HepG2 (cell line): ENCODE measurements around the gene HID1. TPM values are rescaled to one million over a fixed set of nuclear protein-coding genes. Genes with fewer than 3 reads are reported as not detected.

Experiments
- DMAP1 ChIP-seq: IDR thresholded peaks from 2 replicates; pipeline ENCODE4 v1.6.1; 2016
- EZH2 ChIP-seq: conservative IDR thresholded peaks from 2 replicates; pipeline ENCODE4 v1.6.1; 2012; ENCODE audit warnings: mild to moderate bottlenecking, low read depth, low read length, moderate library complexity
- JUND ChIP-seq: sonication (generic); formaldehyde crosslinking; IDR thresholded peaks from 2 replicates; pipeline ENCODE4 v1.8.0; 2022; ENCODE audit warnings: mild to moderate bottlenecking, missing genetic modification reagents
- RBM39 ChIP-seq: fragments of 200-400 bp; formaldehyde crosslinking; IDR thresholded peaks from one replicate; pipeline ENCODE4 v1.6.1; 2018; ENCODE audit warnings: antibody characterized with exemption, mild to moderate bottlenecking, low read depth, low read length; ENCODE audit not compliant: poor library complexity, severe bottlenecking
- ZBTB40 ChIP-seq, 2 experiments: fragments of 450-650 bp in 1 of 2; sonication (generic) in 1 of 2; formaldehyde crosslinking in 1 of 2; IDR thresholded peaks; 2 replicates each; pipeline versions ENCODE4 v1.6.1 to v1.8.0; 2016 to 2022; ENCODE audit warnings: antibody characterized with exemption in 1 of 2, mild to moderate bottlenecking in 1 of 2, missing genetic modification reagents in 1 of 2
- ZFP90 ChIP-seq: sonication (generic); formaldehyde crosslinking; IDR thresholded peaks from 2 replicates; pipeline ENCODE4 v1.8.0; 2022; ENCODE audit warnings: missing genetic modification reagents, mild to moderate bottlenecking, inconsistent platforms, borderline replicate concordance
- ZNF569 ChIP-seq: sonication (generic); formaldehyde crosslinking; IDR thresholded peaks from 2 replicates; pipeline ENCODE4 v1.5.0; 2020; ENCODE audit warnings: mild to moderate bottlenecking, missing genetic modification reagents, moderate library complexity, borderline replicate concordance
- polyA plus RNA-seq, 8 experiments: library from polyadenylated mRNA; depleted of rRNA in 3 of 8; stranded (reverse) in 7 of 8; unstranded in 1 of 8; fragments of >200 nt; fragmentation: Illumina TruSeq in 4 of 8; extraction: Trizol in 4 of 8; gene quantifications; 2 replicates each; pipeline versions ENCODE4 v1.2.1 to v1.2.3, GENCODE V29; 2011 to 2016; ENCODE audit warnings: low read depth in 4 of 8, missing spikeins in 1 of 8, mixed read lengths in 1 of 8; ENCODE audit not compliant: insufficient read depth in 1 of 8
- total RNA-seq, 5 experiments: library from RNA; depleted of rRNA; stranded (reverse); fragments of >200 nt; fragmentation: Illumina TruSeq; extraction: Trizol; gene quantifications; 2 replicates each; pipeline ENCODE4 v1.2.3, GENCODE V29; 2016; ENCODE audit warnings: low read depth in 1 of 5
- TF ChIP-seq, protein P1 (sequence below): sonication (generic); formaldehyde crosslinking; IDR thresholded peaks from 2 replicates; pipeline ENCODE4 v1.4.0; 2020; ENCODE audit warnings: missing genetic modification reagents

Gene HID1
- total and polyA plus RNA-seq, 2 of the 13 experiments (the other 11 are each of a cell fraction or from before 2014, with no cell fraction given), result 2.1 to 10.6 TPM

GRCh38 chr17:74935585-74936469 lies 36.7 kb downstream of the HID1 start, which contains the start of gene OTOP3 (continued):
- no peak for TF ChIP-seq ZBTB40 (IDR thresholded peaks at IDR 0.05)
- no peak for TF ChIP-seq ZBTB40 (CRISPR knock-in tag; IDR thresholded peaks at IDR 0.05)
- TF ChIP-seq JUND (CRISPR knock-in tag), result no peak
- TF ChIP-seq, protein P1, sequence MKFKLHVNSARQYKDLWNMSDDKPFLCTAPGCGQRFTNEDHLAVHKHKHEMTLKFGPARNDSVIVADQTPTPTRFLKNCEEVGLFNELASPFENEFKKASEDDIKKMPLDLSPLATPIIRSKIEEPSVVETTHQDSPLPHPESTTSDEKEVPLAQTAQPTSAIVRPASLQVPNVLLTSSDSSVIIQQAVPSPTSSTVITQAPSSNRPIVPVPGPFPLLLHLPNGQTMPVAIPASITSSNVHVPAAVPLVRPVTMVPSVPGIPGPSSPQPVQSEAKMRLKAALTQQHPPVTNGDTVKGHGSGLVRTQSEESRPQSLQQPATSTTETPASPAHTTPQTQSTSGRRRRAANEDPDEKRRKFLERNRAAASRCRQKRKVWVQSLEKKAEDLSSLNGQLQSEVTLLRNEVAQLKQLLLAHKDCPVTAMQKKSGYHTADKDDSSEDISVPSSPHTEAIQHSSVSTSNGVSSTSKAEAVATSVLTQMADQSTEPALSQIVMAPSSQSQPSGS, result no peak
- no peak for TF ChIP-seq DMAP1 (CRISPR knock-in tag)
- peak; percentile 23; the same call in 1 of the 2 replicates for TF ChIP-seq EZH2
- no peak for TF ChIP-seq ZFP90
- TF ChIP-seq ZNF569 (CRISPR knock-in tag), result no peak
- TF ChIP-seq RBM39, result peak; percentile 53
